GM12878 (cell line): ENCODE measurements around the gene GPC6. TPM values are rescaled to one million over a fixed set of nuclear protein-coding genes. Genes with fewer than 3 reads are reported as not detected.

Source experiments
- ATAC-seq: fragments of 200-7000 bp; cut with Tn5 transposase; 3 replicates; pipeline ENCODE4 v1.9.1; 2020; ENCODE audit warnings: mild to moderate bottlenecking, moderate library complexity
- BruUV-seq: library from RNA; stranded (reverse); fragments of 400-500 nt; replicated peaks from 2 replicates; lab custom pipeline; 2021; lab: Mats Ljungman, UMichigan
- CTCF ChIA-PET: fragments of 300-600 bp; sonication (Branson Sonifier 250); formaldehyde crosslinking; extraction: SDS; loops from one replicate; lab custom pipeline; 2021; ENCODE audit warnings: inconsistent platforms; lab: Yijun Ruan, JAX
- POLR2A ChIA-PET: fragments of 350-600 bp; formaldehyde crosslinking; extraction: SDS; loops from one replicate; lab custom pipeline; 2021; ENCODE audit warnings: inconsistent platforms; lab: Charles Lee
- RAD21 ChIA-PET: fragments of 300-600 bp; sonication (Branson Sonifier 250); formaldehyde crosslinking; loops from one replicate; lab custom pipeline; 2023; ENCODE audit warnings: antibody characterized with exemption; ENCODE audit not compliant: unreplicated experiment; lab: Charles Lee
- SMC1A ChIA-PET: fragments of 300-600 bp; sonication (Branson Sonifier 250); formaldehyde crosslinking; loops from one replicate; lab custom pipeline; 2023; ENCODE audit not compliant: unreplicated experiment, uncharacterized antibody; lab: Charles Lee
- DNase-seq: peaks from one replicate; pipeline ENCODE4 v3.0.0-alpha.2; 2011; ENCODE audit warnings: low read depth, low spot score
- FAIRE-seq: peaks from 3 replicates; lab custom pipeline; 2011; peaks lifted over from hg19 to GRCh38; lab: Jason Lieb, UNC
- H2AFZ ChIP-seq: 2 replicates; pipeline ENCODE4 v1.6.0; 2011; ENCODE audit warnings: low read depth, low read length, control low read depth; ENCODE audit not compliant: control insufficient read depth
- H3K27ac ChIP-seq: 2 replicates; pipeline ENCODE4 v1.5.1; 2011; ENCODE audit warnings: control low read depth; ENCODE audit not compliant: control insufficient read depth, insufficient read depth
- H3K27me3 ChIP-seq, 2 experiments: replicated peaks in 1 of 2; 2 replicates each; pipeline versions ENCODE4 v1.6.0 to v1.6.1; 2011; ENCODE audit warnings: low read length in 1 of 2; ENCODE audit not compliant: control insufficient read depth in 2 of 2, insufficient read depth in 2 of 2
- H3K36me3 ChIP-seq, 2 experiments: 2 replicates each; pipeline ENCODE4 v1.5.1; 2011; ENCODE audit warnings: low read length in 1 of 2; ENCODE audit not compliant: control insufficient read depth in 2 of 2, insufficient read depth in 2 of 2
- H3K4me1 ChIP-seq: 2 replicates; pipeline ENCODE4 v1.6.1; 2011; ENCODE audit warnings: mild to moderate bottlenecking, low read length, moderate library complexity, mixed read lengths; ENCODE audit not compliant: control insufficient read depth, insufficient read depth
- H3K4me2 ChIP-seq: 2 replicates; pipeline ENCODE4 v1.6.0; 2011; ENCODE audit warnings: control low read depth; ENCODE audit not compliant: control insufficient read depth, insufficient read depth
- H3K4me3 ChIP-seq: fragments of 200-600 bp; sonication (generic); 2 replicates; pipeline ENCODE4 v1.5.1; 2016
- H3K79me2 ChIP-seq: 2 replicates; pipeline ENCODE4 v1.6.0; 2011; ENCODE audit warnings: low read length; ENCODE audit not compliant: control insufficient read depth, insufficient read depth
- H3K9ac ChIP-seq: 2 replicates; pipeline ENCODE4 v1.8.0; 2011; ENCODE audit warnings: low read length, control low read depth, mixed read lengths; ENCODE audit not compliant: control insufficient read depth, insufficient read depth
- H3K9me3 ChIP-seq: replicated peaks from 3 replicates; pipeline ENCODE4 v1.5.1; 2011; ENCODE audit warnings: mild to moderate bottlenecking, low read length; ENCODE audit not compliant: control insufficient read depth, insufficient read depth
- H4K20me1 ChIP-seq: 2 replicates; pipeline ENCODE4 v1.6.0; 2011; ENCODE audit not compliant: control insufficient read depth, insufficient read depth
- ATF7 ChIP-seq: fragments of 450-650 bp; IDR thresholded peaks from 2 replicates; pipeline ENCODE4 v1.6.1; 2016; ENCODE audit warnings: low read depth, mild to moderate bottlenecking
- BHLHE40 ChIP-seq, 2 experiments: fragments of 450-650 bp in 1 of 2; IDR thresholded peaks; 2 replicates each; pipeline ENCODE4 v1.6.1; 2011 to 2017; ENCODE audit warnings: low read depth in 2 of 2, borderline replicate concordance in 1 of 2, improper control_type of control experiment in 1 of 2, low read length in 1 of 2, mild to moderate bottlenecking in 1 of 2
- CBX5 ChIP-seq: sonication (generic); IDR thresholded peaks from 2 replicates; pipeline ENCODE4 v1.6.1; 2016; ENCODE audit warnings: low read depth, moderate library complexity, mild to moderate bottlenecking, inconsistent platforms
- DPF2 ChIP-seq: fragments of 450-650 bp; IDR thresholded peaks from 2 replicates; pipeline ENCODE4 v1.6.1; 2017; ENCODE audit warnings: mild to moderate bottlenecking
- ELK1 ChIP-seq: IDR thresholded peaks from 2 replicates; pipeline ENCODE4 v1.6.1; 2012; ENCODE audit warnings: low read depth, low read length, improper control_type of control experiment
- FOXK2 ChIP-seq: fragments of 450-650 bp; IDR thresholded peaks from 2 replicates; pipeline ENCODE4 v1.6.1; 2017; ENCODE audit warnings: mild to moderate bottlenecking, moderate library complexity
- GABPA ChIP-seq: IDR thresholded peaks from 2 replicates; pipeline ENCODE4 v1.6.1; 2014; ENCODE audit warnings: antibody characterized with exemption, low read depth, mild to moderate bottlenecking, inconsistent platforms
- HDAC6 ChIP-seq: fragments of 200-600 bp; sonication (generic); IDR thresholded peaks from one replicate; pipeline ENCODE4 v1.8.0; 2017; ENCODE audit warnings: antibody characterized with exemption; ENCODE audit not compliant: unreplicated experiment
- NBN ChIP-seq: fragments of 450-650 bp; IDR thresholded peaks from 2 replicates; pipeline ENCODE4 v1.6.1; 2016
- NR2C2 ChIP-seq: IDR thresholded peaks from 2 replicates; pipeline ENCODE4 v1.6.1; 2011; ENCODE audit warnings: borderline replicate concordance, low read depth; ENCODE audit not compliant: control insufficient read depth, insufficient read length
- SKIL ChIP-seq: fragments of 450-650 bp; IDR thresholded peaks from 2 replicates; pipeline ENCODE4 v1.6.1; 2017; ENCODE audit warnings: mild to moderate bottlenecking, low read depth, inconsistent platforms; ENCODE audit not compliant: poor library complexity, severe bottlenecking
- SRF ChIP-seq, 2 experiments: IDR thresholded peaks; 2 replicates each; pipeline ENCODE4 v1.6.1; 2011; ENCODE audit warnings: low read depth in 2 of 2, low read length in 2 of 2, mild to moderate bottlenecking in 1 of 2, moderate library complexity in 1 of 2
- TBL1XR1 ChIP-seq: IDR thresholded peaks from 2 replicates; pipeline ENCODE4 v1.6.1; 2012; ENCODE audit warnings: low read depth, low read length, improper control_type of control experiment
- USF2 ChIP-seq: IDR thresholded peaks from 2 replicates; pipeline ENCODE4 v1.6.1; 2011; ENCODE audit warnings: low read depth, low read length, improper control_type of control experiment, borderline replicate concordance
- ZNF217 ChIP-seq: fragments of 450-650 bp; IDR thresholded peaks from 2 replicates; pipeline ENCODE4 v1.6.1; 2017; ENCODE audit warnings: antibody characterized with exemption, mild to moderate bottlenecking
- WGBS: methylation state at CpG from one replicate; pipeline ENCODE4 v1.1.6; 2016; ENCODE audit warnings: low lambda C conversion rate; ENCODE audit not compliant: insufficient replicate concordance, insufficient coverage; ENCODE audit errors: missing lambda C conversion rate; 5-methylcytosine and 5-hydroxymethylcytosine counted together
- in situ Hi-C: fragments of 300-500 bp; cut with MboI; formaldehyde crosslinking; loops from 9 replicates; pipeline ENCODE4 v1.14.3; 2018; ENCODE audit warnings: mixed read lengths
- intact Hi-C: fragments of 100-400 bp; cut with micrococcal nuclease; formaldehyde crosslinking; loops from one replicate; pipeline ENCODE4 v1.14.2; 2022; ENCODE audit not compliant: unreplicated experiment
- polyA plus RNA-seq, 11 experiments: library from polyadenylated mRNA; depleted of rRNA in 4 of 11; unstranded in 6 of 11; stranded (reverse) in 5 of 11; fragments of >200 nt; fragmentation: Nextera tagmentation in 4 of 11; fragmentation: Illumina TruSeq in 1 of 11; extraction: Ambion mirVana in 4 of 11; extraction: Trizol in 1 of 11; gene quantifications; 1 replicate in 1 of 11; 2 replicates in 10 of 11; pipeline versions ENCODE4 v1.2.1 to v1.2.3, GENCODE V29; 2011 to 2016; ENCODE audit warnings: inconsistent platforms in 2 of 11, missing spikeins in 2 of 11, low read depth in 1 of 11
- total RNA-seq, 4 experiments: library from RNA; depleted of rRNA in 3 of 4; stranded (reverse); fragments of >200 nt in 3 of 4; fragmentation: Illumina TruSeq in 1 of 4; extraction: Trizol in 1 of 4; gene quantifications; 2 replicates each; pipeline versions ENCODE4 v1.2.1 to v1.2.3, GENCODE V29; 2013 to 2021

Gene GPC6
- total and polyA plus RNA-seq, 10 of the 15 experiments (the other 5 are each of a cell fraction or from before 2014, with no cell fraction given), result 0.03 to 0.04 (median 0.03) TPM; not detected in 7

- Histone ChIP-seq H3K4me3 (no peak overlapping the region), H2AFZ (no peak overlapping the region), H3K36me3 (no peaks in the 10 kb centered on the region), H3K27ac (no peak overlapping the region), H3K9ac (no peak overlapping the region), H3K79me2 (no peaks in the 10 kb centered on the region), H4K20me1 (no peaks in the 10 kb centered on the region), H3K27me3 (no peaks in the 10 kb centered on the region; a peak in 1 of 4 replicates), H3K4me1 (peaks cover 24% of the 10 kb centered on the region), H3K9me3 (no peaks in the 10 kb centered on the region), H3K4me2 (no peak overlapping the region)
- DNase-seq, result no peak
- BruUV-seq, result no TSS peak
- RAD21 ChIA-PET, result no interaction called here
- 68% methylated on average over 2 of the region's 2 CpGs for WGBS
- no peak for TF ChIP-seq FOXK2
- TF ChIP-seq DPF2, result no peak
- TF ChIP-seq CBX5, result no peak
- TF ChIP-seq ELK1, result no peak
- TF ChIP-seq NBN, result no peak
- TF ChIP-seq ZNF217, result no peak
- no peak for TF ChIP-seq GABPA
- TF ChIP-seq USF2, result no peak
- no peak for TF ChIP-seq SRF (IDR thresholded peaks at IDR 0.05; ENCODE audit: low read depth in 2 of 2, low read length in 2 of 2)
- TF ChIP-seq SKIL, result no peak
- TF ChIP-seq ATF7, result no peak
- no peak for TF ChIP-seq NR2C2
- no peak for TF ChIP-seq BHLHE40 (IDR thresholded peaks at IDR 0.05; ENCODE audit: borderline replicate concordance in 1 of 2, low read depth in 2 of 2, low read length in 1 of 2)
- no peak for TF ChIP-seq HDAC6
- no peak for TF ChIP-seq TBL1XR1
- in situ Hi-C loops, result no loop called here
- SMC1A ChIA-PET, result interaction anchor here (1.2 kb wide), 1 partner anchor 11 kb away, joined by 3 read pairs; no protein-coding TSS in a partner anchor
- ATAC-seq, result no peak
- POLR2A ChIA-PET, result no interaction called here
- CTCF ChIA-PET, result no interaction called here
- peak; percentile 72 for FAIRE-seq
- intact Hi-C loops, result no loop called here
Measured at GRCh38 chr13:94311893-94312292, 1085.3 kb downstream of the GPC6 start.
